ENCODE data around the gene CTIF. TPM values are rescaled to one million over a fixed set of nuclear protein-coding genes. Genes with fewer than 3 reads are reported as not detected.

CTIF gene
- total and polyA plus RNA-seq, 12 donors, result 44.5 to 74.1 (median 58.9) TPM

DNA sequence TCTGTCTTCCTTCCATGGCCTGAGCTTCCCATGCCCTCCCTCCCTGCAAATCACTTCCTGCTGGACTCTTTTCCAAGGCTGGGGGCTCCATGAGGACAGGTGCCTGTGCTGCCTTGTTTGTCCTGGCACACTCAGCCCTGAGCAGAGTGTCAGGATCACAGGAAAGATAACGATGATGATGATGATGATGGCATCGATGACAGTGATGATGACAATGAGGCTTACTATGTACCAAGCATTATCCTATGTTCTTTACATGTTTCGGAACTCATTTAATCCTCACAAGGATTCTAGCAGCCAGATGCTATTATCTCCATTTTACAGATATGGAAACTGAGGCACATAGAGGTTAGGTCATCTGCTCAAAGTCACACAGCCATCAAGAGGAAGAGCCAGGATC is 170.0 kb downstream of the CTIF start:
- peak overlapping the region; percentile 47 to 92 (median 70) for H3K27ac ChIP-seq

DNA sequence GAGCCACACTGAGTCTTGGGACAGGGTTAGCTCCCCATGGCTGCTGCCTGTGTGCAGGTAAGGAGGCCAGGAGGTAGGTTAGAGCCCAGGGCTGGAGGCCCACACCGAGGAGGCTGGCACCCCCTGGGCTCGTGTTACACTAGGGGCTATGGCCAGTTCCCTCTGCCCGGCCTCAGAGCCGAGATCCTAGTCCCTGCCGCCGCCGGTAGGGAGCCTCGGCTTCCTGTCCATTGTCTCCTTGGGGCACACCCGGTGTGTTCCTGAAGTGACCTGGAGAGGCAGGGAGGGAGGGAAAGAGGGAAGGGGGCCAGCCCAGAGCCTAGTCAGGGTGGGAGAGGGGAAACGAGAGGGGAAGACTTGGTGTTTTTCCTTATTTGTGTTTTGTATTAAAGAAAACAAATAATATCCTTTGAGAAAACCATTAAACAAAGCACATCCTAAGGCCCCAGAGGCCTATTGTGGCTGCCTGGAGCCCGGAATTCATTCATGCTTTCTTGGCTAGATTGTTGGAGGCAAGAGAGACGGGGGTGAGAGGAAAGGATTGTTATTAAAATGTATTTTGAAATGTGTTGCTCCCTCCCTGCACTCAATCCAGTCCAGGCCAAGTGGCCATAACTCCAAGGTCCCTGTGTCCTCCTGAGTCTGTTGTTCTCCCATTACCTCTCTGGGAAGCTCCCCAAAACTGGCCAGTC is 170.7 kb downstream of the CTIF start:
- Histone ChIP-seq H3K27me3 (no peaks in the 10 kb centered on the region), H3K4me1 (peaks cover 21 to 73% (median 53%) of the 10 kb centered on the region in 9 donors), H3K27ac (peak overlapping the region; percentile 54 to 92 (median 70)), H3K9me3 (no peaks in the 10 kb centered on the region), H3K36me3 (peaks cover 0 to 7% (median 0%) of the 10 kb centered on the region in 9 donors), H3K4me3 (no peak overlapping the region)
- TF ChIP-seq, protein P1, sequence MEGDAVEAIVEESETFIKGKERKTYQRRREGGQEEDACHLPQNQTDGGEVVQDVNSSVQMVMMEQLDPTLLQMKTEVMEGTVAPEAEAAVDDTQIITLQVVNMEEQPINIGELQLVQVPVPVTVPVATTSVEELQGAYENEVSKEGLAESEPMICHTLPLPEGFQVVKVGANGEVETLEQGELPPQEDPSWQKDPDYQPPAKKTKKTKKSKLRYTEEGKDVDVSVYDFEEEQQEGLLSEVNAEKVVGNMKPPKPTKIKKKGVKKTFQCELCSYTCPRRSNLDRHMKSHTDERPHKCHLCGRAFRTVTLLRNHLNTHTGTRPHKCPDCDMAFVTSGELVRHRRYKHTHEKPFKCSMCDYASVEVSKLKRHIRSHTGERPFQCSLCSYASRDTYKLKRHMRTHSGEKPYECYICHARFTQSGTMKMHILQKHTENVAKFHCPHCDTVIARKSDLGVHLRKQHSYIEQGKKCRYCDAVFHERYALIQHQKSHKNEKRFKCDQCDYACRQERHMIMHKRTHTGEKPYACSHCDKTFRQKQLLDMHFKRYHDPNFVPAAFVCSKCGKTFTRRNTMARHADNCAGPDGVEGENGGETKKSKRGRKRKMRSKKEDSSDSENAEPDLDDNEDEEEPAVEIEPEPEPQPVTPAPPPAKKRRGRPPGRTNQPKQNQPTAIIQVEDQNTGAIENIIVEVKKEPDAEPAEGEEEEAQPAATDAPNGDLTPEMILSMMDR (IDR thresholded peaks at IDR 0.05), result peak in 2 of 9 donors; percentile 15 to 24
- WGBS, 2 donors, result 51 to 55% methylated on average over 12 of the region's 12 CpGs
- intact Hi-C loops (cut with DNase I), result loop anchor here in 6 of 10 donors (2.0 to 10.0 kb wide), 9 partner anchors 29 to 475 kb away; partner anchors contain the start of gene SMAD7 (in 1 of the 6)
- DNase-seq, result peak; percentile 38 to 56
- peak in 7 of 8 donors; percentile 20 to 68 (median 54) for ATAC-seq

More for the DNA sequence above, 170.0 kb downstream of the CTIF start:
- TF ChIP-seq, protein P1 (IDR thresholded peaks at IDR 0.05), result no peak
- WGBS, 2 donors, result 86 to 88% methylated on average over 3 of the region's 3 CpGs
- ATAC-seq, result no peak
- no peak overlapping the region for H3K4me3 ChIP-seq
- peaks cover 14 to 66% (median 46%) of the 10 kb centered on the region in 9 donors for H3K4me1 ChIP-seq
- DNase-seq, result no peak
- H3K27me3 ChIP-seq, result no peaks in the 10 kb centered on the region
- peaks cover 0 to 7% (median 0%) of the 10 kb centered on the region in 9 donors for H3K36me3 ChIP-seq
- intact Hi-C loops (cut with DNase I), result loop anchor here in 1 of 10 donors (2.0 kb wide), 1 partner anchor 28 kb away; no protein-coding TSS in a partner anchor
- H3K9me3 ChIP-seq, result no peaks in the 10 kb centered on the region

DNA sequence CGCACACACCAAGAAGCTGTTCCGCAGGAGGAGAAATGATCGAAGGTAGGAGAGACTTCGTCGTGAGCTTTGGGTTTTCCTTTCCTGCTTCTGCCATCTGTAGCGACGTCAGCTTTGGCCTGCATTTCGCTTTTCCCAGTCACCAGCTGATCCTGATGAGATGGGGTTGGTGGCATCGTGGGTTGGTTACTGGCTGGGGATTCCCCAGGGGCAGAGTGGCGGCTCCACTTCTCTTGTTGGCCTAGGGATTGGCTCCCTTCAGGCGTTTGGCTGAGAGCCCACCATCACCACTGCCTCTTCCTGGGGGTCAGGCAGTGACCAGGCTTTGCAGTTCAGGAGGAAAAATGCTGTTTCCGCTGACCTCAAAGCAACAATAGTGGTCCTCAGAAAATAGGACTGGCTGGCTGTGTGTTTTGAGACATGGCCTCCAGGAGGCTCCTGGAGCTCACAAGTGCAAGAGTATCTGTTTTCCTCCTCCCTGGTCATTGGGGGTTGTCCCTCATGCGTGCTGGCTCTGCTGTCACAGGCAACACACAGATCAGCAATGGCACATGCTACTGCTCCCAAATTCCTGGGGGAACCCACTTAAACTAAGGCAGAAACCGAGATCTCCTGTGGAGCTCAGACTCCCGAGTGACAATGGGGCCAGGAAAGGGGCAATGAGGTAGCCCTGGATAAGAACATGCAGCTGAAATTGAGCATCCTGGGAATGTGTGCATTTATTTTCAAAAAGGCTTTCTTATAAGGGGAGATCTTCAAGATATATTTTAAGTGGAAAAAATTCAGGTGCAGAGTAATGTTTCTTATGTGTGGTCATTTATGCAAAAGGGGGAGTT is 173.0 kb downstream of the CTIF start:
- Histone ChIP-seq H3K36me3 (no peaks in the 10 kb centered on the region), H3K27ac (peak overlapping the region in 7 of 10 donors; percentile 14 to 92 (median 70)), H3K27me3 (no peaks in the 10 kb centered on the region), H3K4me1 (peaks cover 23 to 86% (median 59%) of the 10 kb centered on the region in 9 donors), H3K4me3 (no peak overlapping the region), H3K9me3 (no peaks in the 10 kb centered on the region)
- ATAC-seq (peak; percentile 51 to 76 (median 68)), DNase-seq (peak; percentile 28 to 69)
- TF ChIP-seq, protein P1 (IDR thresholded peaks at IDR 0.05), result peak in 8 of 9 donors; percentile 50 to 75 (median 66)
- 58 to 70% methylated on average over 15 of the region's 15 CpGs for WGBS, 2 donors
- intact Hi-C loops (cut with DNase I), result loop anchor here in 5 of 10 donors (5.0 to 10.0 kb wide), 8 partner anchors 63 to 473 kb away; partner anchors contain the start of gene SMAD7 (in 1 of the 5)

DNA sequence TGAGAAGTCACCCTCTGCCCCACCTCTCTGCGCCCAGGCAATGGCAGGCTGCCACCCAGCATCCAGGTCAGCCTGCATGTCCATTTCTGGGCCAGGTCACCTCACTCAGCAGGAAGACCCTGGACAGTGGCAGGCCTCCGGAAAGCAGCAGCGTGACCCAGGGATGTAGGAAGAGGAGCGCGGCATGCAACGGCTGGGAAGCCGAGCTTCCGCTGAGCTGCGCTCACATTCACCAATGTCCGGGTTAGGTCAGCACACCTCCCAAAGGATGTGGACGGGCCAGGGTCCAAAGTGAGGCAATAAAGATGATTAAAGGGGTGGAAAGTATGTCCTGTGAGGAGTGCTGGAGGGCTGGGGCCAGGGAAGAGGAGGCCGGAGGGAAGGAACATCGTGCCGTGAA is 174.5 kb downstream of the CTIF start:
- DNase-seq (peak; percentile 52 to 60), ATAC-seq (peak; percentile 56 to 74 (median 66))
- intact Hi-C loops (cut with DNase I), result loop anchor here in 5 of 10 donors (5.0 to 10.0 kb wide), 8 partner anchors 61 to 471 kb away; partner anchors contain the start of gene SMAD7 (in 1 of the 5)
- peaks cover 0 to 1% (median 0%) of the 10 kb centered on the region in 9 donors for H3K36me3 ChIP-seq
- TF ChIP-seq, protein P1 (IDR thresholded peaks at IDR 0.05), result no peak
- no peaks in the 10 kb centered on the region for H3K9me3 ChIP-seq
- WGBS, 2 donors, result 55 to 57% methylated on average over 14 of the region's 14 CpGs
- H3K27ac ChIP-seq, result peak overlapping the region; percentile 21 to 92 (median 68)
- H3K27me3 ChIP-seq, result no peaks in the 10 kb centered on the region
- H3K4me1 ChIP-seq, result peaks cover 23 to 82% (median 59%) of the 10 kb centered on the region in 9 donors
- no peak overlapping the region for H3K4me3 ChIP-seq

Measured in heart right ventricle (tissue), 16 donors.